HCT116 (cell line): ENCODE results near the gene THSD7B. TPM values are rescaled to one million over a fixed set of nuclear protein-coding genes. Genes with fewer than 3 reads are reported as not detected.

ENCODE experiments used
- ATAC-seq: fragments of 200-7000 bp; cut with Tn5 transposase; 2 replicates; pipeline ENCODE4 v1.9.1; 2020; ENCODE audit warnings: mild to moderate bottlenecking, moderate library complexity
- BruUV-seq: library from RNA; stranded (reverse); fragments of 400-500 nt; replicated peaks from 2 replicates; lab custom pipeline; 2021; lab: Mats Ljungman, UMichigan
- CTCF ChIA-PET: fragments of 300-600 bp; sonication (Branson Sonifier 250); formaldehyde crosslinking; loops from one replicate; lab custom pipeline; 2021; ENCODE audit warnings: antibody characterized with exemption; lab: Charles Lee
- POLR2A ChIA-PET: fragments of 300-600, 350-600 bp; sonication (Branson Sonifier 250); formaldehyde crosslinking; loops from one replicate; lab custom pipeline; 2021; ENCODE audit warnings: antibody characterized with exemption; lab: Charles Lee
- RAD21 ChIA-PET, 2 experiments: fragments of 300-600 bp; sonication (Branson Sonifier 250); formaldehyde crosslinking; loops; one replicate each; lab custom pipeline; 2023; ENCODE audit warnings: low total read pairs in 2 of 2; ENCODE audit not compliant: uncharacterized antibody in 2 of 2, unreplicated experiment in 2 of 2, low non-redundant PET in 1 of 2; lab: Charles Lee
- DNase-seq: peaks from one replicate; pipeline ENCODE4 v3.0.0-alpha.2; 2010; ENCODE audit warnings: low read depth, low spot score
- H2AFZ ChIP-seq: fragments of 200-600 bp; shearing (Covaris generic), sonication (generic); 2 replicates; pipeline ENCODE4 v1.6.1; 2017; ENCODE audit warnings: low read depth, mixed run types, mixed read lengths, antibody characterized with exemption, low read length; ENCODE audit not compliant: poor library complexity, severe bottlenecking
- H3K27ac ChIP-seq: 2 replicates; pipeline ENCODE4 v1.5.1; 2012; ENCODE audit warnings: low read depth, low read length
- H3K27me3 ChIP-seq: fragments of 200-600 bp; sonication (generic); 2 replicates; pipeline ENCODE4 v1.6.1; 2016; ENCODE audit warnings: mixed run types, low read length, mixed read lengths; ENCODE audit not compliant: insufficient read depth
- H3K36me3 ChIP-seq, 2 experiments: fragments of 200-500 bp in 1 of 2; fragments of 200-600 bp in 1 of 2; sonication (Bioruptor generic) in 1 of 2; sonication (generic) in 1 of 2; 2 replicates each; pipeline versions ENCODE4 v1.5.1 to v1.6.1; 2014 to 2016; ENCODE audit warnings: low read length in 2 of 2, inconsistent platforms in 1 of 2, mixed read lengths in 1 of 2, mixed run types in 1 of 2; ENCODE audit not compliant: insufficient read depth in 2 of 2, control insufficient read depth in 1 of 2
- H3K4me1 ChIP-seq, 2 experiments: fragments of 200-600 bp in 1 of 2; sonication (generic) in 1 of 2; 2 replicates each; pipeline versions ENCODE4 v1.5.1 to v1.6.1; 2012 to 2017; ENCODE audit warnings: low read length in 2 of 2, inconsistent platforms in 1 of 2, mild to moderate bottlenecking in 1 of 2, mixed read lengths in 1 of 2, mixed run types in 1 of 2, moderate library complexity in 1 of 2; ENCODE audit not compliant: insufficient read depth in 2 of 2, control insufficient read depth in 1 of 2
- H3K4me2 ChIP-seq: fragments of 200-600 bp; sonication (generic); 2 replicates; pipeline ENCODE4 v1.6.1; 2017; ENCODE audit warnings: mixed run types, low read length, mixed read lengths
- H3K4me3 ChIP-seq, 2 experiments: fragments of 200-600 bp in 1 of 2; sonication (generic) in 1 of 2; replicated peaks in 1 of 2; 2 replicates each; pipeline ENCODE4 v1.5.1; 2011 to 2016; ENCODE audit warnings: low read length in 2 of 2, control low read depth in 1 of 2, low read depth in 1 of 2, mild to moderate bottlenecking in 1 of 2, mixed read lengths in 1 of 2, mixed run types in 1 of 2
- H3K79me2 ChIP-seq: fragments of 200-600 bp; sonication (generic); 2 replicates; pipeline ENCODE4 v1.6.1; 2017; ENCODE audit warnings: mild to moderate bottlenecking, mixed run types, low read length, moderate library complexity, mixed read lengths; ENCODE audit not compliant: insufficient read depth
- H3K9ac ChIP-seq: fragments of 200-600 bp; sonication (generic); 2 replicates; pipeline ENCODE4 v1.6.1; 2016; ENCODE audit warnings: low read length, mixed read lengths
- H3K9me2 ChIP-seq: fragments of 200-600 bp; sonication (generic), shearing (Covaris generic); 2 replicates; pipeline ENCODE4 v1.6.1; 2017; ENCODE audit warnings: mixed run types, mild to moderate bottlenecking, moderate library complexity; ENCODE audit not compliant: insufficient read depth
- H3K9me3 ChIP-seq, 2 experiments: fragments of 200-500 bp in 1 of 2; fragments of 200-600 bp in 1 of 2; sonication (Bioruptor generic) in 1 of 2; sonication (generic) in 1 of 2; 2 replicates each; pipeline ENCODE4 v1.6.1; 2014 to 2017; ENCODE audit warnings: low read length in 2 of 2, mixed read lengths in 2 of 2, inconsistent platforms in 1 of 2, low read depth in 1 of 2, mild to moderate bottlenecking in 1 of 2, mixed run types in 1 of 2, moderate library complexity in 1 of 2; ENCODE audit not compliant: control insufficient read depth in 1 of 2, insufficient read depth in 1 of 2
- H4K20me1 ChIP-seq: fragments of 200-600 bp; sonication (generic), shearing (Covaris generic); 2 replicates; pipeline ENCODE4 v1.6.1; 2017; ENCODE audit warnings: mixed run types, mild to moderate bottlenecking, moderate library complexity; ENCODE audit not compliant: insufficient read depth
- CBX3 ChIP-seq: IDR thresholded peaks from 2 replicates; pipeline ENCODE4 v1.6.1; 2012; ENCODE audit warnings: low read depth
- CEBPB ChIP-seq: IDR thresholded peaks from 2 replicates; pipeline ENCODE4 v1.6.1; 2012; ENCODE audit warnings: low read depth
- EZH2 ChIP-seq: fragments of 200-600 bp; sonication (generic); IDR thresholded peaks from 2 replicates; pipeline ENCODE4 v1.6.1; 2017; ENCODE audit warnings: antibody characterized with exemption, mixed run types
- EZH2phosphoT487 ChIP-seq: fragments of 200-600 bp; IDR thresholded peaks from 2 replicates; pipeline ENCODE4 v1.6.1; 2018; ENCODE audit warnings: antibody characterized with exemption, borderline replicate concordance
- FOSL1 ChIP-seq: IDR thresholded peaks from 2 replicates; pipeline ENCODE4 v1.6.1; 2012; ENCODE audit warnings: low read depth
- JUND ChIP-seq: IDR thresholded peaks from 2 replicates; pipeline ENCODE4 v1.6.1; 2012
- REST ChIP-seq: IDR thresholded peaks from 2 replicates; pipeline ENCODE4 v1.6.1; 2012; ENCODE audit warnings: low read depth
- SIN3A ChIP-seq: IDR thresholded peaks from 2 replicates; pipeline ENCODE4 v1.6.1; 2012; ENCODE audit warnings: low read depth
- SP1 ChIP-seq: IDR thresholded peaks from 2 replicates; pipeline ENCODE4 v1.6.1; 2012; ENCODE audit warnings: low read depth
- SRF ChIP-seq: IDR thresholded peaks from 2 replicates; pipeline ENCODE4 v1.6.1; 2012; ENCODE audit warnings: low read depth
- ZBTB33 ChIP-seq: IDR thresholded peaks from 2 replicates; pipeline ENCODE4 v1.6.1; 2011; ENCODE audit warnings: mild to moderate bottlenecking, low read length, moderate library complexity; ENCODE audit not compliant: insufficient replicate concordance; ENCODE audit errors: extremely low read depth
- ZFX ChIP-seq: fragments of 450-650 bp; IDR thresholded peaks from 2 replicates; pipeline ENCODE4 v1.6.1; 2017
- ZNF274 ChIP-seq: fragments of 200-500 bp; sonication (Bioruptor generic); IDR thresholded peaks from 2 replicates; pipeline ENCODE4 v1.6.1; 2014; ENCODE audit warnings: mild to moderate bottlenecking, low read depth, low read length, inconsistent platforms
- intact Hi-C: fragments of 100-400 bp; cut with micrococcal nuclease; formaldehyde crosslinking; loops from 2 replicates; pipeline ENCODE4 v1.10.0; 2022
- total RNA-seq: library from RNA; stranded (reverse); gene quantifications from one replicate; pipeline ENCODE4 v1.2.1, GENCODE V29; 2021; ENCODE audit not compliant: unreplicated experiment
- TF ChIP-seq, protein P1 (sequence below): IDR thresholded peaks from 2 replicates; pipeline ENCODE4 v1.6.1; 2012
- TF ChIP-seq, protein P2 (sequence below): IDR thresholded peaks from 2 replicates; pipeline ENCODE4 v1.6.1; 2012

The THSD7B gene
- total RNA-seq, 1 experiment from 2014 or later: not detected

DNA sequence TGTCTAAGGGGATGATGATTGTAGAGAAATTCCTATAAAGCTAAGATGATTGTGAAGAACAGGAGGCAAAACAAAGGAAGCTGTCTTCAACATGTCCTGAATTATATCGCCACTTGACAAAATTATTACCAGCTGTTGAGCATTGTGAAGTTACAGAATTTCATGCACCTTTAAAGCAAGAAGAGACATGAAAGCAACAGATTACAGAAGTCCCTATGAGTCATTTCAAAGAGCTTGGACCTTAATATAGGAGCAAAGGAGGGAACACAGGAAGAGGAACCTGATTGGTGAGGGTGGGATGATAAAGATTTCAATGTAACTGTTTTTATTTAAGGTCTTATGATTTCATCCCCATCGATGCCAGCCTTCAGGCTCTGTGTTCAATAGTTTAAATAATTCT lies 672.0 kb downstream of the THSD7B start:
- no peak for DNase-seq
- Histone ChIP-seq H3K79me2 (no peaks in the 10 kb centered on the region), H3K27me3 (no peaks in the 10 kb centered on the region), H3K36me3 (no peaks in the 10 kb centered on the region), H3K4me1 (no peaks in the 10 kb centered on the region), H3K9ac (no peak overlapping the region), H3K4me3 (no peak overlapping the region), H3K4me2 (no peak overlapping the region), H3K9me2 (no peaks in the 10 kb centered on the region), H2AFZ (no peak overlapping the region), H4K20me1 (no peaks in the 10 kb centered on the region), H3K27ac (no peak overlapping the region), H3K9me3 (no peaks in the 10 kb centered on the region; a peak in 1 of 4 replicates)
- ATAC-seq: no peak
- intact Hi-C loops: no loop called here
- no TSS peak for BruUV-seq
- ChIA-PET CTCF (no interaction called here), RAD21 (no interaction called here), POLR2A (no interaction called here)
- no peak for TF ChIP-seq EZH2
- TF ChIP-seq ZNF274: no peak
- TF ChIP-seq FOSL1: no peak

GRCh38 chr2:137444970-137445369 lies 679.6 kb downstream of the THSD7B start:
- Histone ChIP-seq H3K36me3 (no peaks in the 10 kb centered on the region), H3K4me1 (no peaks in the 10 kb centered on the region), H3K79me2 (no peaks in the 10 kb centered on the region), H3K9me2 (no peaks in the 10 kb centered on the region), H3K4me3 (no peak overlapping the region), H3K27ac (no peak overlapping the region), H4K20me1 (no peaks in the 10 kb centered on the region; the same call in 1 of the 2 replicates), H3K4me2 (no peak overlapping the region), H3K9ac (no peak overlapping the region), H3K27me3 (no peaks in the 10 kb centered on the region), H3K9me3 (no peaks in the 10 kb centered on the region; a peak in 1 of 4 replicates), H2AFZ (no peak overlapping the region)
- intact Hi-C loops: no loop called here
- BruUV-seq: no TSS peak
- RAD21 ChIA-PET: no interaction called here
- POLR2A ChIA-PET: no interaction called here
- CTCF ChIA-PET: no interaction called here
- ATAC-seq (no peak), DNase-seq (no peak)
- TF ChIP-seq EZH2phosphoT487: no peak
- TF ChIP-seq JUND: no peak
- no peak for TF ChIP-seq REST
- TF ChIP-seq, protein P1, sequence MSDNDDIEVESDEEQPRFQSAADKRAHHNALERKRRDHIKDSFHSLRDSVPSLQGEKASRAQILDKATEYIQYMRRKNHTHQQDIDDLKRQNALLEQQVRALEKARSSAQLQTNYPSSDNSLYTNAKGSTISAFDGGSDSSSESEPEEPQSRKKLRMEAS: no peak
- TF ChIP-seq ZBTB33: no peak
- TF ChIP-seq SP1: no peak
- TF ChIP-seq ZNF274: no peak
- TF ChIP-seq EZH2: no peak
- TF ChIP-seq CEBPB: no peak
- TF ChIP-seq ZFX: no peak
- TF ChIP-seq, protein P2, sequence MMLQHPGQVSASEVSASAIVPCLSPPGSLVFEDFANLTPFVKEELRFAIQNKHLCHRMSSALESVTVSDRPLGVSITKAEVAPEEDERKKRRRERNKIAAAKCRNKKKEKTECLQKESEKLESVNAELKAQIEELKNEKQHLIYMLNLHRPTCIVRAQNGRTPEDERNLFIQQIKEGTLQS: no peak
- no peak for TF ChIP-seq CBX3
- no peak for TF ChIP-seq SRF
- no peak for TF ChIP-seq SIN3A
